Ascending aorta (tissue), 2 donors: ENCODE data around the gene HSPA9. TPM values are rescaled to one million over a fixed set of nuclear protein-coding genes. Genes with fewer than 3 reads are reported as not detected.

Experiments used
- DNase-seq, 2 donors: peaks; one replicate each; pipeline ENCODE4 v3.0.0-alpha.2; 2019; ENCODE audit warnings: low spot score in 2 of 2
- H3K27ac ChIP-seq, 2 donors: fragments of 200-600 bp; sonication (generic); one replicate each; pipeline ENCODE4 v1.5.1; 2016 to 2017; ENCODE audit warnings: mild to moderate bottlenecking in 1 of 2
- H3K27me3 ChIP-seq: fragments of 200-600 bp; sonication (generic); one replicate; pipeline ENCODE4 v1.5.1; 2017
- H3K36me3 ChIP-seq, 2 donors: fragments of 200-600 bp; sonication (generic); one replicate each; pipeline ENCODE4 v1.5.1; 2016
- H3K4me1 ChIP-seq, 2 donors: fragments of 200-600 bp; sonication (generic); one replicate each; pipeline ENCODE4 v1.5.1; 2016 to 2017; ENCODE audit warnings: mild to moderate bottlenecking in 1 of 2
- H3K4me3 ChIP-seq, 2 donors: fragments of 200-600 bp; sonication (generic); one replicate each; pipeline ENCODE4 v1.5.1; 2016 to 2017; ENCODE audit warnings: mild to moderate bottlenecking in 1 of 2
- H3K9me3 ChIP-seq, 2 donors: fragments of 200-600 bp; sonication (generic); one replicate each; pipeline ENCODE4 v1.5.1; 2016
- CTCF ChIP-seq, 3 experiments: fragments of 200-600 bp in 2 of 3; fragments of 450-650 bp in 1 of 3; sonication (generic) in 2 of 3; IDR thresholded peaks; one replicate each; pipeline ENCODE4 v1.5.1; 2016 to 2019; ENCODE audit warnings: antibody characterized with exemption in 3 of 3, mild to moderate bottlenecking in 1 of 3, moderate library complexity in 1 of 3
- intact Hi-C: fragments of 100-400 bp; cut with DNase I; formaldehyde crosslinking; loops from one replicate; pipeline ENCODE4 v1.15.1; 2023
- total RNA-seq: library from RNA; depleted of rRNA; stranded (reverse); fragments of >200 nt; gene quantifications from one replicate; pipeline ENCODE4 v1.1.0, GENCODE V29; 2016

The HSPA9 gene
- total RNA-seq, 1 donor from 2014 or later, result 75.5 TPM

GRCh38 chr5:138573223-138573622 is 2.0 kb downstream of the HSPA9 start:
- Histone ChIP-seq H3K4me3 (no peak overlapping the region), H3K36me3 (peaks cover 50 to 54% of the 10 kb centered on the region in 2 donors), H3K9me3 (no peaks in the 10 kb centered on the region), H3K27ac (no peak overlapping the region), H3K27me3 (no peaks in the 10 kb centered on the region), H3K4me1 (peaks cover 5 to 15% of the 10 kb centered on the region in 2 donors)
- intact Hi-C loops, result loop anchor here (10.0 kb wide), 1 partner anchor 108 kb away; the partner anchor contains the start of gene EGR1
- no peak for DNase-seq
- no peak for TF ChIP-seq CTCF (IDR thresholded peaks at IDR 0.05)

- Histone ChIP-seq H3K27me3 (no peaks in the 10 kb centered on the region), H3K27ac (no peak overlapping the region), H3K4me1 (peaks cover 5 to 12% of the 10 kb centered on the region in 2 donors), H3K36me3 (peaks cover 73 to 77% of the 10 kb centered on the region in 2 donors), H3K4me3 (no peak overlapping the region), H3K9me3 (no peaks in the 10 kb centered on the region)
- intact Hi-C loops, result loop anchor here (10.0 kb wide), 1 partner anchor 106 kb away; the partner anchor contains the start of gene EGR1
- no peak for DNase-seq
- TF ChIP-seq CTCF (IDR thresholded peaks at IDR 0.05), result no peak
Observed at GRCh38 chr5:138570871-138571270, 4.3 kb downstream of the HSPA9 start.

- intact Hi-C loops, result loop anchor here (10.0 kb wide), 1 partner anchor 105 kb away; the partner anchor contains the start of gene EGR1
Observed at GRCh38 chr5:138569782-138570181, 5.4 kb downstream of the HSPA9 start.

GRCh38 chr5:138568061-138568824 is 7.0 kb downstream of the HSPA9 start:
- Histone ChIP-seq H3K27ac (no peak overlapping the region), H3K36me3 (peaks cover 93 to 100% of the 10 kb centered on the region in 2 donors), H3K27me3 (no peaks in the 10 kb centered on the region), H3K9me3 (no peaks in the 10 kb centered on the region), H3K4me3 (no peak overlapping the region), H3K4me1 (no peaks in the 10 kb centered on the region)
- no peak for TF ChIP-seq CTCF (IDR thresholded peaks at IDR 0.05)
- intact Hi-C loops, result no loop called here
- no peak for DNase-seq

More at GRCh38 chr5:138569782-138570181, 5.4 kb downstream of the HSPA9 start:
- H3K9me3 ChIP-seq, result no peaks in the 10 kb centered on the region
- no peak overlapping the region for H3K4me3 ChIP-seq
- H3K36me3 ChIP-seq, result peaks cover 84 to 88% of the 10 kb centered on the region in 2 donors
- no peaks in the 10 kb centered on the region for H3K27me3 ChIP-seq
- no peak overlapping the region for H3K27ac ChIP-seq
- H3K4me1 ChIP-seq, result peaks cover 5 to 12% of the 10 kb centered on the region in 2 donors
- no peak for TF ChIP-seq CTCF (IDR thresholded peaks at IDR 0.05)
- no peak for DNase-seq

- Histone ChIP-seq H3K4me3 (no peak overlapping the region), H3K27me3 (no peaks in the 10 kb centered on the region), H3K27ac (no peak overlapping the region), H3K36me3 (peaks cover 78 to 94% of the 10 kb centered on the region in 2 donors), H3K9me3 (no peaks in the 10 kb centered on the region), H3K4me1 (no peaks in the 10 kb centered on the region)
- DNase-seq, result no peak
- TF ChIP-seq CTCF (IDR thresholded peaks at IDR 0.05), result no peak
- intact Hi-C loops, result no loop called here
Observed at GRCh38 chr5:138566792-138567191, 8.4 kb downstream of the HSPA9 start.
